ENCODE measurements around the gene NARF. TPM values are rescaled to one million over a fixed set of nuclear protein-coding genes. Genes with fewer than 3 reads are reported as not detected.

The NARF gene
- total RNA-seq, 2 donors from 2014 or later: 64.0 to 70.8 TPM

GRCh38 chr17:82495844-82496528, 37.4 kb downstream of the NARF start:
- no peaks in the 10 kb centered on the region for H3K4me1 ChIP-seq (ENCODE audit: control insufficient read depth, insufficient read depth, low read length)
- no peaks in the 10 kb centered on the region for H3K9me3 ChIP-seq (ENCODE audit: control insufficient read depth, low read length)
- peaks cover 3% of the 10 kb centered on the region for H3K4me1 Mint-ChIP-seq
- H3K9ac ChIP-seq (ENCODE audit: extremely low read depth, low read length, poor library complexity, severe bottlenecking): no peak overlapping the region
- H3K36me3 Mint-ChIP-seq (ENCODE audit: low read depth): no peaks in the 10 kb centered on the region
- no peak overlapping the region for H3K27ac Mint-ChIP-seq
- TF ChIP-seq CTCF (conservative IDR thresholded peaks at IDR 0.05): no peak
- peak; percentile 87 for DNase-seq
- H3K27me3 Mint-ChIP-seq (ENCODE audit: insufficient read depth): peaks cover 33% of the 10 kb centered on the region
- no peaks in the 10 kb centered on the region for H3K27me3 ChIP-seq (ENCODE audit: control insufficient read depth, insufficient read depth, low read length, poor library complexity, severe bottlenecking)
- no peak overlapping the region for H3K4me3 ChIP-seq (ENCODE audit: low read length)
- WGBS, 2 experiments (ENCODE audit: insufficient coverage in 1 of 2, insufficient read length in 1 of 2): 80 to 96% methylated on average over 4 to 12 of the region's 12 CpGs
- no peaks in the 10 kb centered on the region for H3K9me3 Mint-ChIP-seq
- H3K4me3 Mint-ChIP-seq: peak overlapping the region; percentile 69
- no peak overlapping the region for H3K27ac ChIP-seq (ENCODE audit: low read depth, low read length)
- no peaks in the 10 kb centered on the region for H3K36me3 ChIP-seq (ENCODE audit: control insufficient read depth, insufficient read depth, low read length)

DNA sequence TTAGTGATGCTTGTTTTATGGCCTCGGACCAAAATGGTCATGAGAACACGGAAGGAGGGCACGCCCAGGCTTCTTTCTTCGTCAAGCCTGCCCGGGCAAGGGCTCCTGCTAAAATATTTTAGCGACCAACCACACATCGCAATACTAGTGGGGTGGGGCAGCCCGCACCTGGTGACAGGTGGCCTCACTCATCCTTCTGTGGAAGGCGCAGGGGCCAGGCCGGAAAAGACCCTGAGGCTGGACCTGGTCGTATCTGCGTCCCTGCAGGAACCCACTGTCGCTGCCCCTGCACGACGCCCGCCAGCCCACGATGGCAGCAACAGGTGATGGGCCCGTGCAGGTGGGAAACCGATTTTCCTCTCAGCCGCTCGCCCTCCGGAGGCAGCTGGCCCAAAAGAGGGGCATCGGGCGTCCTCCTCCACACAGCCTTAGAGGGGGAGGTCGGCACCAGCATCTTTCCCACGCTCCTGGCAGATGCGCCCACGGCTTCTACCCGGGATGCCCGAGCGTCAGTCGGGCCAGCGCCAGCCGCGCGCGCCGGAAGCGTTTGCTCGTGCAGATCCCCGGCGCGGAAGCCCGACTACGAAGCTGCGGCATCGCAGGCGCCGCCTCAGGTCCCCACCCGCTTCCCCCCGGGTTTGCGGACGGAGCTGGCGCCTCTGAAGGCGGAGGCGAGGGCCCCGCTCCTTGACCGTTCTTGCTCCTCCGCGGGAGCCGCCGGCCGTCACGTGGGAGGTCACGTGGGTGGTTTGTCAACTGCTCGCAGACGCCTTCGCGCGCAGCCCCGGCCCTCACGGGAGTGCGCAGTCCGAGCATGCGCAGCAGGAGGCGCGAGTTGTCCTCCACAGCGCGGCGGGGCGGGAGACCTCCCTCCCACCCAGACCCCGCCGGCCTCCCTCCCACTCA, 38.2 kb downstream of the NARF start:
- no peaks in the 10 kb centered on the region for H3K27me3 ChIP-seq (ENCODE audit: control insufficient read depth, insufficient read depth, low read length, poor library complexity, severe bottlenecking)
- no peaks in the 10 kb centered on the region for H3K36me3 ChIP-seq (ENCODE audit: control insufficient read depth, insufficient read depth, low read length)
- no peaks in the 10 kb centered on the region for H3K4me1 ChIP-seq (ENCODE audit: control insufficient read depth, insufficient read depth, low read length)
- H3K27ac ChIP-seq (ENCODE audit: low read depth, low read length): no peak overlapping the region
- 21 to 77% methylated on average over 18 to 75 of the region's 83 CpGs for WGBS, 2 experiments (ENCODE audit: insufficient coverage in 1 of 2, insufficient read length in 1 of 2)
- Mint-ChIP-seq H3K9me3 (no peaks in the 10 kb centered on the region), H3K27me3 (ENCODE audit: insufficient read depth) (peaks cover 33% of the 10 kb centered on the region), H3K4me3 (peak overlapping the region; percentile 69), H3K27ac (no peak overlapping the region), H3K36me3 (ENCODE audit: low read depth) (no peaks in the 10 kb centered on the region), H3K4me1 (peaks cover 3% of the 10 kb centered on the region)
- H3K9me3 ChIP-seq (ENCODE audit: control insufficient read depth, low read length): no peaks in the 10 kb centered on the region
- peak overlapping the region; percentile 75 for H3K4me3 ChIP-seq (ENCODE audit: low read length)
- no peak for TF ChIP-seq CTCF (conservative IDR thresholded peaks at IDR 0.05)
- peak; percentile 98 for DNase-seq
- H3K9ac ChIP-seq (ENCODE audit: extremely low read depth, low read length, poor library complexity, severe bottlenecking): no peak overlapping the region

GRCh38 chr17:82497483-82498405, 39.2 kb downstream of the NARF start:
- Histone ChIP-seq H3K9ac (ENCODE audit: extremely low read depth, low read length, poor library complexity, severe bottlenecking) (peak overlapping the region; percentile 60), H3K36me3 (ENCODE audit: control insufficient read depth, insufficient read depth, low read length) (no peaks in the 10 kb centered on the region), H3K27ac (ENCODE audit: low read depth, low read length) (no peak overlapping the region), H3K4me1 (ENCODE audit: control insufficient read depth, insufficient read depth, low read length) (no peaks in the 10 kb centered on the region), H3K4me3 (ENCODE audit: low read length) (peak overlapping the region; percentile 83), H3K27me3 (ENCODE audit: control insufficient read depth, insufficient read depth, low read length, poor library complexity, severe bottlenecking) (no peaks in the 10 kb centered on the region), H3K9me3 (ENCODE audit: control insufficient read depth, low read length) (no peaks in the 10 kb centered on the region)
- Mint-ChIP-seq H3K9me3 (no peaks in the 10 kb centered on the region), H3K36me3 (ENCODE audit: low read depth) (no peaks in the 10 kb centered on the region), H3K4me3 (peak overlapping the region; percentile 69), H3K27ac (no peak overlapping the region), H3K4me1 (peaks cover 3% of the 10 kb centered on the region), H3K27me3 (ENCODE audit: insufficient read depth) (peaks cover 33% of the 10 kb centered on the region)
- DNase-seq: peak; percentile 80
- WGBS, 2 experiments (ENCODE audit: insufficient coverage in 1 of 2, insufficient read length in 1 of 2): 21% methylated on average over 14 to 63 of the region's 66 CpGs
- no peak for TF ChIP-seq CTCF (conservative IDR thresholded peaks at IDR 0.05)
